ENCODE data around the gene DHODH.
"Not testable (repeated sequence)": the region's sequence is repeated elsewhere in the genome, so short reads cannot be mapped to it uniquely, and the experiment has no call there.

GRCh38 chr16:72075067-72075466, 66.5 kb downstream of the DHODH start:
- not testable (repeated sequence) for TF ChIP-seq CTCF (IDR thresholded peaks at IDR 0.05); EZH2 (IDR thresholded peaks at IDR 0.05; ENCODE audit: borderline replicate concordance, insufficient read depth, low read depth, low read length, poor library complexity, severe bottlenecking)

Measured in B cell (primary cell).